Epithelial cell of proximal tubule (primary cell): ENCODE data around the gene DNAJB8. TPM values are rescaled to one million over a fixed set of nuclear protein-coding genes. Genes with fewer than 3 reads are reported as not detected.

ENCODE experiments used
- DNase-seq: peaks from one replicate; pipeline ENCODE4 v3.0.0-alpha.2; 2011; ENCODE audit warnings: low read depth
- H3K4me3 ChIP-seq: 2 replicates; pipeline ENCODE4 v1.5.1; 2011; ENCODE audit warnings: low read depth, mild to moderate bottlenecking, low read length
- total RNA-seq: library from RNA; depleted of rRNA; stranded (reverse); fragments of >200 nt; gene quantifications from 2 replicates; pipeline ENCODE4 v1.2.3, GENCODE V29; 2015
- TF ChIP-seq, protein P1 (sequence below): conservative IDR thresholded peaks from 2 replicates; pipeline ENCODE4 v1.5.1; 2012; ENCODE audit warnings: low read depth, mild to moderate bottlenecking, low read length

The DNAJB8 gene
- total RNA-seq, 1 donor from 2014 or later = not detected

DNA sequence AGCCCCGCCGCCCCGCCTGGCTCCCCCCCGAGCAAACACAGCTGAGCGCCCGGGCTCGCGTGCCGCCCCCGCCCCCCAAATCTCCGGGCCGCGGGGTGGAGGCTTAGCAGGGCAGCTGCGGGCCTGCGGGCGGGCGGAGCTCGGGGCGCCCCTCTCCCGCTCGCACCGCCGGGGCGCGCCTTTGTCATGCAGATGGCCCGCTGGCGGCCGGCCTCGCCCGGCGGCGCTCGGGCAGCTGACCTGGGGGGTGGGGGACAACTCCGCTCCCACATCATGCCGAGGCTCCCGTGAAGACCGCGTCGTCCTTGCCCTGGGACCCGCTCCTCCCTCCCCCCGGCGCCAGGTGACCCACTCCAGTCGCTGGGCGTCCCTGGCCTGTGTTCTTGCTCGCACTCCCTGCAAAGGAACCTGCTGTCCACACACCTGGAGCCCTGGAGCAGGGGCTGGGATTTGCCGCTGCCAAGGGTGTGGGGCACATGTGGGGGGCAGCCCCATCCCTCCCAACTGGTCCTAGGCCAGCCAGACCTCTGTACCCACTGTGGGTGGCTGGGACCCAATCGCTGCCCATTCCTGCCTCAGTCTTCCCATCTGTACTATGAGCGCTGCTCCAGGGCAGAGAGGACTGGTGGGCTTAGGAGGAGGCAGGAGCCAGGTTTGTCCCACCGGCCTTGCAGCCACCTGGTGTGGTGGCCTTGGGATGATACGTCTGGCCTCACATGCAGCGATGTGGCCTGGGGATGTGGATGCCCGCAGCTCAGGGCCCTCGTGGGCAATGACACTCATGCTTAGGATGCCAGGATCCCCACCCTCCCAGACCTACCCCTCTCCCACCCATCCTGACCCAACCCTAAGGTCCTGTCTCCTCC is 33.5 kb downstream of the DNAJB8 start:
- no peak for DNase-seq
- TF ChIP-seq, protein P1, sequence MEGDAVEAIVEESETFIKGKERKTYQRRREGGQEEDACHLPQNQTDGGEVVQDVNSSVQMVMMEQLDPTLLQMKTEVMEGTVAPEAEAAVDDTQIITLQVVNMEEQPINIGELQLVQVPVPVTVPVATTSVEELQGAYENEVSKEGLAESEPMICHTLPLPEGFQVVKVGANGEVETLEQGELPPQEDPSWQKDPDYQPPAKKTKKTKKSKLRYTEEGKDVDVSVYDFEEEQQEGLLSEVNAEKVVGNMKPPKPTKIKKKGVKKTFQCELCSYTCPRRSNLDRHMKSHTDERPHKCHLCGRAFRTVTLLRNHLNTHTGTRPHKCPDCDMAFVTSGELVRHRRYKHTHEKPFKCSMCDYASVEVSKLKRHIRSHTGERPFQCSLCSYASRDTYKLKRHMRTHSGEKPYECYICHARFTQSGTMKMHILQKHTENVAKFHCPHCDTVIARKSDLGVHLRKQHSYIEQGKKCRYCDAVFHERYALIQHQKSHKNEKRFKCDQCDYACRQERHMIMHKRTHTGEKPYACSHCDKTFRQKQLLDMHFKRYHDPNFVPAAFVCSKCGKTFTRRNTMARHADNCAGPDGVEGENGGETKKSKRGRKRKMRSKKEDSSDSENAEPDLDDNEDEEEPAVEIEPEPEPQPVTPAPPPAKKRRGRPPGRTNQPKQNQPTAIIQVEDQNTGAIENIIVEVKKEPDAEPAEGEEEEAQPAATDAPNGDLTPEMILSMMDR = no peak
- no peak overlapping the region for H3K4me3 ChIP-seq

DNA sequence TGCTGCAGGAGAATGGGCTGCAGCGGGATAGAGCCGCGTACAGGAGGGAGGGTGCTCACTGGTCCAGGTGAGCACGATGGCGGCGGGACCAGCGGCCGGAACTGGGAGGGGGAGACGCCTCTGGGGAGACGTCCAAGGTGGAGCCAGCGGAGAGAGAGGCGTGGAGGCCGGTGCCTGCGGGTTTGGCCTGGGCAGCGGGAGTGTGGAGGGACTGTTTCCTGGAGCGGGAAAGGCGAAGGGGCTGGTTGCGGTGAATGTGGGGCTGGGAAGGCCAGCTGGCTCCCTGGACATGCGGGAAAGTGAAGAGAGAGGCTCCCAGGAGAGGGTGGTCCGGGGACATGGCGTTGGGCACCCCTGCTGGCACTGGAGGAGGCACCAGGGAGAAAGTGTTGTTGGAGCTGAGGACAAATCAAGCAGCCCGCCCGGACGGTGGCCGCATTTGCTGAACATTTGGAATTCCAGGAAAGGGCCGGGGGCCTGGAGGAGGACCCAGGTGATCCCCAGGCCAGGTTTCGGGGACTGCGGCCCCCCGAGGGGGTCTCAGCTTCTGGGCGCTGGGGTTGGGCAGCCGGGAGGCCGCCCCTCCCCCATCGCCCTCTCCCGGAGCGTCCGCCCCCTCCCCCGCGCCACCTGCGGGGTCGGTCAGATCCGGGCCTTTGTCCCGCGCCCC is 34.3 kb downstream of the DNAJB8 start:
- peak overlapping the region; percentile 8 for H3K4me3 ChIP-seq
- TF ChIP-seq, protein P1 = no peak
- DNase-seq = no peak

DNA sequence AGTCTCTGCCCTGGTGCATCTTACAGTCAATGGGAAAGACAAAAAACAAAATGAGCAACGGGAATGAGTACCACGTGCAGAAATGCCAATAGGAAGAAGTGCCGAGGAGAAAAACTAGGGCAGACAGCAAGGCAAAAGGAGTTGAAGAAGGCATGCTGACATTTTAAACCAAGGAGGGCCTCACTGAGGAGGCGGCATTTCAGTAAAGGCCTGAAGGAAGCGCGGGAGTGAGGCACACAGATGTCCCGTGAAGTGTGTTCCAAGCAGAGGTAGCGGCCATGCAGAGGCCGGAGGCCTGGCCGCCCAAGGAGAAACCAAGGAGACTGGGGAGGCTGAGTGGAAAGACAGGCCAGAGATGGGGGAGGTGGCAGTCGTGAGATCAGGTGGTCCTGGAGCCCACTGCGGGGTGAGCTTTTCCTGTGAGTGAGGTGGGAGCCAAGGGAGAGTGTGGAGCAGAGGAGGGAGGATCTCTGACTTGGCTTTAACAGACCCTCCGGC is 34.8 kb downstream of the DNAJB8 start:
- DNase-seq = no peak
- no peak overlapping the region for H3K4me3 ChIP-seq
- TF ChIP-seq, protein P1 = no peak

DNA sequence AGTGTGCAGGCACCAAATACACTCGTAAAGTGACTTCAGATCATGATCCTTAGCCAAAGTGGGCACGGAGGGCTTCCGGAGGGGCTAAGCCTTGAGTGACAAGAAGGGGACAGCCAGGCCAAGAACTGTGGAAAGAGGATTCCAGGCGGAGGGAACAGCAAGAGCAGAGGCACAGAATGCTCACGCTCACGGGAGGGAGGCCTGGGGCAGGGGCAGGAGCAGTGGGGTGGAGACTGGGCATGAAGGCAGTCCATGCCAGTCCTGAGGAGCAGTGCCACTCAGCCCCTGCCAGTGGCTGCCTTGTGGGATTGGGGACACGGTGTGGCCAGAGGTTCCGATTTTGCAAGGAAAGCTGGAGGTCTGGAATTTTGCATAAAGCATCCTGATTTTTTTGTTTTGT is 36.0 kb downstream of the DNAJB8 start:
- DNase-seq = no peak
- no peak overlapping the region for H3K4me3 ChIP-seq
- TF ChIP-seq, protein P1 = no peak

DNA sequence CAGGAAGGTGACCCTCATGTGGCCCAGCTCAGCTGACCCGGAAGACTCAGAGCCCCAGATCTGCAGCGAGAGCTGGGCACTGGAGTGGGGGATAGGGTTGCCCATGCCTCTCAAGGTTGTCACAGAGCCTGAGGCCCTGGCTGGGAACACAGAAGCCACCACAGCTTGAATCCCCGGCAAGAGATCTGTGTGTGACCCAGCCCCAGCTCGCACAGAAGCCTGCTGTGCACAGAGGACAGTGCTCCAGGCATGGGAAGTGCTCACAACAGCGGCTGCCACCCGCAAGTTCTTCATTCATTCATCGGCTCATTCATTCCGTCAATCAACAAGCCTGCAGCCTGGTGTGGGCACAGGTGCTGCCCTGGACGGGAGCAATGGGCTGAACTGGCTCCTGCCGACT is 36.4 kb downstream of the DNAJB8 start:
- no peak overlapping the region for H3K4me3 ChIP-seq
- TF ChIP-seq, protein P1 = no peak
- DNase-seq = no peak

DNA sequence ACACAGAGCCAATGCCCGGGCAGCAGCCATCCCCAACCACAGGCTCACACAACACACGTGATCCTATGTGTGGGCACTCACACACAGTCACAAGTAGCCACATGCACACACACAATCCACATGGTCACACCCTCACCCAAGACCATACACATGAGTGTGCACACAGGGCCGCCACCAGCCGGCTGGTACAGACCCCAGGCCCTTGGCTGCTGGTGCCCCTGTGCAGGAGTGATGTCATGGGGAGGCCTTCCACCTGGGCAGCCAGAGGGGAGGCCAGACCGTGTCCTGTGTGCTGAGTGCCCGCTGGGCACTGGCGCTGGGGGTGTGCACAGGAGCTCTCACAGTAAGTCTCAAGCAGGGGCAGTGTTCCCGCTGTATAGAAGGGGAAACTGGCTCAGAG is 36.9 kb downstream of the DNAJB8 start:
- DNase-seq = no peak
- H3K4me3 ChIP-seq = no peak overlapping the region
- TF ChIP-seq, protein P1 = no peak
